GM21825 (cell line): ENCODE results near the gene ADAMTS8.

Experiments
- ATAC-seq: cut with Tn5 transposase; IDR thresholded peaks from one replicate; pipeline ENCODE4 v1.9.1; 2021; ENCODE audit warnings: mild to moderate bottlenecking, moderate library complexity; ENCODE audit not compliant: unreplicated experiment

ADAMTS8 gene

DNA sequence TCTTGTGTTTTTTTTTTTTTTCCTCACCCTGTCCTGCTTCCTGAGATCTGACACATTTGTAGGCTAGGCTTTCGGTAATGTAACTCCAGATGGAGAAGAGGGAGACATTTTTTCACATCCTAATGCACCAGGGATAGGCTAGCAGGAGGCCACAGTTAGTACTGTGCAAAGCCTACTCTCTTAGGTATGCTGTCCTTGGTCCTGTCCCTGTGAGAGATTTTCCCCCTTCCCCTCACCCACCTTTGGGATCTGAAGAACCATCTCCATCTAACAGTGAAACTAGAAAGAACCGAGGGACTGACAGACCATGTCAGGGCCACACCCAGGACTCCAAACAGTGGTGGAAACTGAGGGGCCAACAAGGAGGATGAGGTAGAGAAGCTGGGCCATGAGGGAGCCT, 29.2 kb downstream of the ADAMTS8 start:
- ATAC-seq, result no peak

- ATAC-seq, result no peak
These were observed 30.6 kb downstream of the ADAMTS8 start for GRCh38 chr11:130397780-130398179.

DNA sequence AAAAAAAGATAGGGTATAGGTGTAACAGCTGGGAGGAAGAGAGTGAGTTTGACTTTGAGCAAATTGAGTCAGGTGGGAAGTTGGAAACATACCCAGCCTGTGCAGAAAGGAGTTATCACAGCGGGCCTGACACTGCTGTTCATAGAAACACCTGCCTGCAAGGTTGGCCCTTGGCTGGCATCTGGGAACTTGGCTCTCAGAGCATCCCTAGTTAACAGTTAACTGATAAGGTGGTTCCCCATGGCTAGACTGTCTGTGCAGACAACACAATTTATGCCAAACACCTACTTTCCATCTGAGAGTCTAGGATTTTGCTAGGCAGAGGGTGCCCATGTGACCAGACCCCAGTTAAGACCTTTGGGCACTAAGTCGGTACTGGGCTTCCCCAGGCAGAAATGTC, 31.4 kb downstream of the ADAMTS8 start:
- ATAC-seq, result no peak

DNA sequence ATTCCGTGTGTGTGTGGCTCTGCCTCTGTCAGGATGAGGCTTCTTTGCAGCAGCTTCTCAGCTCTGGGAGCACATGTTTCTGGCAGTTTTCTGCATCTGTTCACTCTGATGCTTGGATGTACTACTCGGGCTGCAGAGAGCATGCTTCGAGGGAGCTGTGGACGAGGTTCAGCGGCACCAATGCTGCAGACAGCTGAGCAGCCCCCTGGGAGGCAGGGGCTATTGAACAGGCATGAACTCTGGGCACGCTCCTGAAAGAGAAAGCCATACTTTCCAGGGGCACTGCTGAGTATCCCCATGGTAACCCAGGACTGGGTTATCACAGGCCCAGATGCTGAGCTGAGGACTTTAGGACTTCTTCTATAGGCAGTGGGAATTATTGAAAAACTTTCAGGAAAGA, 33.8 kb downstream of the ADAMTS8 start:
- no peak for ATAC-seq

GRCh38 chr11:130391711-130392110, 36.7 kb downstream of the ADAMTS8 start:
- ATAC-seq, result no peak

- no peak for ATAC-seq
These were observed 38.2 kb downstream of the ADAMTS8 start for GRCh38 chr11:130390071-130390758.

DNA sequence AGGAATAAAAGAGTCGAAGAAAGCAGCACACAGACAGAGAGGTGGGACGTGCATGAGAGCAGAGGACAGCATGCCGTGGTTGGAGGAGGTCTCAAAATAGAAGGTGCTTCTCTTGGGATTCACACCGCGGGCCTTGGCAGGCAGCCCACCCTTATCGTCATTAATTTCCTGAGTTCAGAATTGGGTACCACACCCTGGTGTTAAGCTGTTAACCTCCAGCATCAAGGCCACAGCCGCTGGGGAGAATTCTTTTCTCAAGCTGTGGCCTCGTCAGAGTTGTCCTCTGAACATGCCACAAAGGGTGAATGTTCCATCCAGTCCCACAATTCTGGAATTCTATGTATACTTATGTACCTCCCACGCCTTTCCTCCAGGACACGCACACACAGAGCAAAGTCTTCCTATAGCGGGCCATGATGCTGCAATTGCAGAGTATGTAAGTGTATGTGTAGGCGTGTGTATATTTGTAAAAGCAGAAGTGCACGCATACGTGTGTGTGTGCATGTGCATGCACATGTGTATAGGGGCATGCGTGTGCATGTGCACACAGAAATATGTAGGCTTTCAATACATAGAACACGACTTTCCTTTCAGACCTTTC, 39.0 kb downstream of the ADAMTS8 start:
- ATAC-seq, result no peak

GRCh38 chr11:130388607-130389205, 39.7 kb downstream of the ADAMTS8 start:
- no peak for ATAC-seq

DNA sequence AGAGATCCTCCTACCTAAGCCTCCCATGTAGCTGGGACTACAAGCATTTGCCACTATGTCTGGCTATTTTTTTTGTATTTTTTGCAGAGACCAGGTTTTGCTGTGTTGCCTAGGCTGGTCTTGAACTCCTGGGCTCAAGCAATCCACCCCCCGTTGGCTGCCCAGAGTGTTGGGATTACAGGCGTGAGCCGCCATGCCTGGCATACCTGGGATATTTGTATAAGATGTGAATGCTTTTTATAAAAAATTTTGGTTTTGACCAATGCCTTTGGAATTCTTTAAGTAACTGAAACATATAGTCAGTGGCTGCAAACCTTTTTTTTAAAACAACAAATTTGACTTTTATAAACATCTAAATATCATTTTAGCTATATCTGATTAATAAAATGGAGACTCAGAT, 42.4 kb downstream of the ADAMTS8 start:
- ATAC-seq, result no peak

GRCh38 chr11:130383344-130384211, 44.8 kb downstream of the ADAMTS8 start:
- ATAC-seq, result no peak

- ATAC-seq, result no peak
These were observed 47.1 kb downstream of the ADAMTS8 start for GRCh38 chr11:130381317-130381716.

DNA sequence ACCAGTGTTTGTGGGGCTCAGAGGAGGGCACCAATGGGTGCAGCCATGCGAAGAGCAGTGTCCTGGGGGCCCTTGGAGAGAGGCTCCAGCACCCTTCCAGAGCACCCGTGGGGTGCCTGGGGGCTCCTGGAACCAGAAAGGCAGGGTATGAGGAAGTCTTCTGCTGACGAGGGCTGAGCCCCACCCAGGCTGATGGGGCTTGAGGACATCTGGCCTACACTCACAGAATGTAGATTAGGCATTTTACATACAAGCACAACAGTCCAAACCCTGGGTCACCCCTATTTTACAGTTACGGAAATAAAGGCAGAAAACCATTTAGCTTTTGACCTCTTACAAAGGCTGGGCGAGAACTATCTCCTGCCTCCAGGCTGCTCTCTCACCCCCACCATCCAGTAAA, 47.6 kb downstream of the ADAMTS8 start:
- ATAC-seq, result no peak

DNA sequence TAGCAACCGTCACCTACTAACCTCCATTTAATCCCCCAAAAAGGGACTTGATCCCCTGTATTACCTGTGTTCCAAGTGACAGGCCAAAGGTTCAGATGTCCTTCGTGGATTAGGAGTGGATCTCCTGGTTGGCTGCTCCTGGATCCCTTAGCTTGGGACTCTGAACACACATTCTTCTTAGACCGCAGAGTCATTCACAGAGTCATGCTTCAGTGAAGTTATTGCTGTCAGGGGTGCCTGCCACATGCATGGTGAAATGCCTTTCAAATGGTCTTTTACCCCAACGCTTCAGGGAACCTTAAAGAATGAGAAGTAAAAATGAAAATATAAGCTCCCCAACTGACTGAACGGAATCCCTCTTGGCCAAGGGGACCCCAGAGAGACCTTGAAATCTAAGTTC, 49.1 kb downstream of the ADAMTS8 start:
- ATAC-seq, result no peak

- no peak for ATAC-seq
These were observed 57.4 kb downstream of the ADAMTS8 start for GRCh38 chr11:130370845-130371590.

DNA sequence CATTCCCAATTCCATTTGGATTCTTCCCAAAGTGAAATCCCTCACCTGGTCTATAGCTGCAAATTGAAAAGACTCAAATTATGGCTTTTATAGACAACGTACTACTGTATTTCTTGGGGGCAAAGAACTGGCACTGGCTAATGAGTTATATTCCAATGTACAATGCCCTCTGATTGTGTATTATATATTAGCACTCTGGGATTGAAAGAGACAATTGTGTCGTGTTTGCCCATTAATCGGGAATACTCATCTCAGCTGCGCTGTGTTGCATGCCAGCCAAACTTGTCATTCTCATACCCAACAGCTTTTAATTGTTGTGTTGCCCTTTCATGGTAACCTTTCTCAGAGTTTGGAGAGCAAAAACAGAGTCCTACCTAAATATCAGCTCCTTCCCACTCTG, 58.7 kb downstream of the ADAMTS8 start:
- ATAC-seq, result no peak

- ATAC-seq, result no peak
These were observed 59.2 kb downstream of the ADAMTS8 start for GRCh38 chr11:130369141-130369691.

GRCh38 chr11:130359419-130359818, 69.0 kb downstream of the ADAMTS8 start:
- no peak for ATAC-seq

DNA sequence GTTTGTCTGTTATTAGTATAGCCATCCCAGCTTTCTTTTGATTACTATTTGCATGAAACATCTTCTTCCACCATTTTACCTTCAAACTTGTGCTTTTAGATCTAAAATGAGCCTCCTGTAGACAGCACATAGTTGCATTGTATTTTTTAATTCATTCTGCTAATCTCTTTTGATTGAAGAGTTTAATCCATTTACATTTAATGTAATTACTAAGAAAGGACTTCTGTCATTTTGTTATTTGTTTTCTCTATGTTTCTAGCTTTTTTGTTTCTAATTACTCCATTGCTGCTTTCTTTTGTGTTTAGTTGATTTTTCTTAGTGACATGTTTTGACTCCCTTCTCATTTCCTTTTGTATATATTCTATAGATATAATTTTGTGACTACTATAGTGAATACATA, 70.0 kb downstream of the ADAMTS8 start:
- no peak for ATAC-seq
